ENCODE data around the gene NIP7. TPM values are rescaled to one million over a fixed set of nuclear protein-coding genes. Genes with fewer than 3 reads are reported as not detected.

Gene NIP7
- total and polyA plus RNA-seq, 9 of the 15 experiments (the other 6 are each of a cell fraction or from before 2014, with no cell fraction given) = 28.9 to 85.5 (median 72.5) TPM

DNA sequence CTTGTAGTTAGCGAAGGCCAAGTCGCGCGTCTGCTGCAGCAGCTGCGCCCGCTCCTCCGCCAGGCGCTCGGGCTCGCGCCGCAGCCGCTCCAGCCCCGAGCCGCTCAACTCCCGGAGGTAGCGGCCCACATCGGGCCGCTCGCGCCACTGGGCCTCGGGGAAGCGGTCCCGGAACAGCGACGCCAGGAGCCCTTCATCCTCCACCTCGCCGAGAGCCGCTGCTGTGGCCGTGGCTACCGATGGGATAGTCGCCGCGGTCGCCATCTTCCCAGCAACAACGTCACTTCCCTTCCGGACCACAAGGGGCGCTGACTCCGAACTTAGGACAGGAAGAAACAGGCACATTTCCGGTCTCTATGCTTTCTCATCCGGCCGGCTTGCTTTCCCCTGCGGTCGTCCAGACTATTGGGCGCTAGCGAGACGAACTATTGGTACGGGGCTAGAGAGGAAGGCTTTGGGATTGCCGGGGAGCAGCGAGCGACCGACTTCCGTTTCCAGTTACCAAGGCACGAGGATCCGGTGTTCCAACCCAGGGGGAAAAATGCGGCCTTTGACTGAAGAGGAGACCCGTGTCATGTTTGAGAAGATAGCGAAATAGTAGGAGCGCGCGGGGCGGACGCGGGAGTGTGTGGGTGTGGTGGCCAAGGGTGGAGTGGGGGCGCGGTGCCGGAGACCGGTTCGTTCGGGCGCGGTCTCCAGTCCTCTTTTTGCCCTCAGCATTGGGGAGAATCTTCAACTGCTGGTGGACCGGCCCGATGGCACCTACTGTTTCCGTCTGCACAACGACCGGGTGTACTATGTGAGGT lies at the start of gene NIP7, which contains the start of gene COG8 (continued):
- no peak for TF ChIP-seq PHB2 (IDR thresholded peaks at IDR 0.05; ENCODE audit: low read depth)
- peak in 1 of 2 experiments; percentile 67; a peak in 1 of 4 replicates for TF ChIP-seq FOXA3 (CRISPR knock-in tag; conservative IDR thresholded peaks at IDR 0.05 in 1 of 2, IDR thresholded peaks at IDR 0.05 in 1 of 2)
- TF ChIP-seq PHF21A (IDR thresholded peaks at IDR 0.05; ENCODE audit: borderline replicate concordance, low read depth) = no peak
- no peak for TF ChIP-seq FUS (optimal IDR thresholded peaks at IDR 0.05; ENCODE audit: low read depth, low read length)
- TF ChIP-seq, protein P1, sequence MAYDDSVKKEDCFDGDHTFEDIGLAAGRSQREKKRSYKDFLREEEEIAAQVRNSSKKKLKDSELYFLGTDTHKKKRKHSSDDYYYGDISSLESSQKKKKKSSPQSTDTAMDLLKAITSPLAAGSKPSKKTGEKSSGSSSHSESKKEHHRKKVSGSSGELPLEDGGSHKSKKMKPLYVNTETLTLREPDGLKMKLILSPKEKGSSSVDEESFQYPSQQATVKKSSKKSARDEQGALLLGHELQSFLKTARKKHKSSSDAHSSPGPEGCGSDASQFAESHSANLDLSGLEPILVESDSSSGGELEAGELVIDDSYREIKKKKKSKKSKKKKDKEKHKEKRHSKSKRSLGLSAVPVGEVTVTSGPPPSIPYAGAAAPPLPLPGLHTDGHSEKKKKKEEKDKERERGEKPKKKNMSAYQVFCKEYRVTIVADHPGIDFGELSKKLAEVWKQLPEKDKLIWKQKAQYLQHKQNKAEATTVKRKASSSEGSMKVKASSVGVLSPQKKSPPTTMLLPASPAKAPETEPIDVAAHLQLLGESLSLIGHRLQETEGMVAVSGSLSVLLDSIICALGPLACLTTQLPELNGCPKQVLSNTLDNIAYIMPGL (CRISPR knock-in tag; IDR thresholded peaks at IDR 0.05) = no peak; the same call in 1 of the 2 replicates
- TF ChIP-seq, protein P2, sequence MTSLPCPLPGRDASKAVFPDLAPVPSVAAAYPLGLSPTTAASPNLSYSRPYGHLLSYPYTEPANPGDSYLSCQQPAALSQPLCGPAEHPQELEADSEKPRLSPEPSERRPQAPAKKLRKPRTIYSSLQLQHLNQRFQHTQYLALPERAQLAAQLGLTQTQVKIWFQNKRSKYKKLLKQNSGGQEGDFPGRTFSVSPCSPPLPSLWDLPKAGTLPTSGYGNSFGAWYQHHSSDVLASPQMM (CRISPR knock-in tag; IDR thresholded peaks at IDR 0.05) = no peak
- TF ChIP-seq, protein P3, sequence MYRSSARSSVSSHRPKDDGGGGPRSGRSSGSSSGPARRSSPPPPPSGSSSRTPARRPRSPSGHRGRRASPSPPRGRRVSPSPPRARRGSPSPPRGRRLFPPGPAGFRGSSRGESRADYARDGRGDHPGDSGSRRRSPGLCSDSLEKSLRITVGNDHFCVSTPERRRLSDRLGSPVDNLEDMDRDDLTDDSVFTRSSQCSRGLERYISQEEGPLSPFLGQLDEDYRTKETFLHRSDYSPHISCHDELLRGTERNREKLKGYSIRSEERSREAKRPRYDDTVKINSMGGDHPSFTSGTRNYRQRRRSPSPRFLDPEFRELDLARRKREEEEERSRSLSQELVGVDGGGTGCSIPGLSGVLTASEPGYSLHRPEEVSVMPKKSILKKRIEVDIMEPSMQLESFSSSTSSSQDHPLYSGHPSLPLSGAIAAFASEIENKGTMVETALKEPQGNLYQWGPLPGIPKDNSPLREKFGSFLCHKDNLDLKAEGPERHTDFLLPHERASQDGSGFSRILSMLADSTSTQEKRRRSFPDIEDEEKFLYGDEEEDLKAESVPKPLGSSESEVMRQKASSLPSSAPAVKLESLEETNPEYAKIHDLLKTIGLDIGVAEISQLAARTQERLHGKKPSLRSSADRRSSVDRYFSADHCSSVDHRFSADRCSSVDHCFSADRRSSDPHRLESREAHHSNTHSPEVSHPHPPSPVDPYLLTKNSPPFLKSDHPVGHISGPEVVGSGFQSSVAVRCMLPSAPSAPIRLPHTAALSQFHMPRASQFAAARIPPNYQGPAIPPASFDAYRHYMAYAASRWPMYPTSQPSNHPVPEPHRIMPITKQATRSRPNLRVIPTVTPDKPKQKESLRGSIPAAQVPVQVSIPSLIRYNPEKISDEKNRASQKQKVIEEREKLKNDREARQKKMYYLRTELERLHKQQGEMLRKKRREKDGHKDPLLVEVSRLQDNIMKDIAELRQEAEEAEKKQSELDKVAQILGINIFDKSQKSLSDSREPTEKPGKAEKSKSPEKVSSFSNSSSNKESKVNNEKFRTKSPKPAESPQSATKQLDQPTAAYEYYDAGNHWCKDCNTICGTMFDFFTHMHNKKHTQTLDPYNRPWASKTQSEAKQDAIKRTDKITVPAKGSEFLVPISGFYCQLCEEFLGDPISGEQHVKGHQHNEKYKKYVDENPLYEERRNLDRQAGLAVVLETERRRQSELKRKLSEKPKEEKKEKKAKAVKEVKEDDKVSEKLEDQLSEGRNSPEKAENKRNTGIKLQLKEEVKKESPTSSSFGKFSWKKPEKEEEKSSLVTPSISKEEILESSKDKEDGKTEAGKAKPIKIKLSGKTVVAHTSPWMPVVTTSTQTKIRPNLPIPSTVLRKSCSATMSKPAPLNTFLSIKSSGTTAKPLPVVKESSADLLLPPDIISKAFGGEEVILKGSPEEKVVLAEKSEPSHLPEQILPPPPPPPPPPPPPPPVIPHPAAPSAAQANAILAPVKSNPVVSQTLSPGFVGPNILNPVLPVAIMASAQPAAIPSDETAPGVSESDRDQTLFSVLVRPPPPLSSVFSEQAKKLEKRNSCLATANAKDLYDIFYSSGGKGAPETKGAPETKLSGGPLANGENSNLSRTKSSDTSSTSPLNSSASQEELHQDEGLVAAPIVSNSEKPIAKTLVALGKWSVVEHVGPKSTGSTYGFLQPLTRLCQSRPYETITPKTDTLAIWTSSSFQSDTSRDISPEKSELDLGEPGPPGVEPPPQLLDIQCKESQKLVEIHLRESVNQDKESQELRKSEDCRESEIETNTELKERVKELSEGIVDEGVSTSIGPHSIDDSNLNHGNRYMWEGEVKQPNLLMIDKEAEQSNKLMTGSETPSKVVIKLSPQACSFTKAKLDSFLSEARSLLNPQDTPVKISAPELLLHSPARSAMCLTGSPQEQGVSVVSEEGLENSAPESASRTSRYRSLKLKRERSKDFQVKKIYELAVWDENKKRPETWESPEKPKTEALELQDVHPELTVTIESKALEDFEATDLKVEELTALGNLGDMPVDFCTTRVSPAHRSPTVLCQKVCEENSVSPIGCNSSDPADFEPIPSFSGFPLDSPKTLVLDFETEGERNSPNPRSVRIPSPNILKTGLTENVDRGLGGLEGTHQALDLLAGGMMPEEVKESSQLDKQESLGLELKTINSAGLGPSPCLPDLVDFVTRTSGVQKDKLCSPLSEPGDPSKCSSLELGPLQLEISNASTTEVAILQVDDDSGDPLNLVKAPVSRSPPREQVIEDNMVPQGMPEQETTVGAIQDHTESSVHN (IDR thresholded peaks at IDR 0.05; ENCODE audit: borderline replicate concordance in 1 of 2, low read depth in 1 of 2) = 0 out of 4 replicates have a peak, but pooled peaks of 1 of the 2 experiments have one; percentile 34
- TF ChIP-seq, protein P4, sequence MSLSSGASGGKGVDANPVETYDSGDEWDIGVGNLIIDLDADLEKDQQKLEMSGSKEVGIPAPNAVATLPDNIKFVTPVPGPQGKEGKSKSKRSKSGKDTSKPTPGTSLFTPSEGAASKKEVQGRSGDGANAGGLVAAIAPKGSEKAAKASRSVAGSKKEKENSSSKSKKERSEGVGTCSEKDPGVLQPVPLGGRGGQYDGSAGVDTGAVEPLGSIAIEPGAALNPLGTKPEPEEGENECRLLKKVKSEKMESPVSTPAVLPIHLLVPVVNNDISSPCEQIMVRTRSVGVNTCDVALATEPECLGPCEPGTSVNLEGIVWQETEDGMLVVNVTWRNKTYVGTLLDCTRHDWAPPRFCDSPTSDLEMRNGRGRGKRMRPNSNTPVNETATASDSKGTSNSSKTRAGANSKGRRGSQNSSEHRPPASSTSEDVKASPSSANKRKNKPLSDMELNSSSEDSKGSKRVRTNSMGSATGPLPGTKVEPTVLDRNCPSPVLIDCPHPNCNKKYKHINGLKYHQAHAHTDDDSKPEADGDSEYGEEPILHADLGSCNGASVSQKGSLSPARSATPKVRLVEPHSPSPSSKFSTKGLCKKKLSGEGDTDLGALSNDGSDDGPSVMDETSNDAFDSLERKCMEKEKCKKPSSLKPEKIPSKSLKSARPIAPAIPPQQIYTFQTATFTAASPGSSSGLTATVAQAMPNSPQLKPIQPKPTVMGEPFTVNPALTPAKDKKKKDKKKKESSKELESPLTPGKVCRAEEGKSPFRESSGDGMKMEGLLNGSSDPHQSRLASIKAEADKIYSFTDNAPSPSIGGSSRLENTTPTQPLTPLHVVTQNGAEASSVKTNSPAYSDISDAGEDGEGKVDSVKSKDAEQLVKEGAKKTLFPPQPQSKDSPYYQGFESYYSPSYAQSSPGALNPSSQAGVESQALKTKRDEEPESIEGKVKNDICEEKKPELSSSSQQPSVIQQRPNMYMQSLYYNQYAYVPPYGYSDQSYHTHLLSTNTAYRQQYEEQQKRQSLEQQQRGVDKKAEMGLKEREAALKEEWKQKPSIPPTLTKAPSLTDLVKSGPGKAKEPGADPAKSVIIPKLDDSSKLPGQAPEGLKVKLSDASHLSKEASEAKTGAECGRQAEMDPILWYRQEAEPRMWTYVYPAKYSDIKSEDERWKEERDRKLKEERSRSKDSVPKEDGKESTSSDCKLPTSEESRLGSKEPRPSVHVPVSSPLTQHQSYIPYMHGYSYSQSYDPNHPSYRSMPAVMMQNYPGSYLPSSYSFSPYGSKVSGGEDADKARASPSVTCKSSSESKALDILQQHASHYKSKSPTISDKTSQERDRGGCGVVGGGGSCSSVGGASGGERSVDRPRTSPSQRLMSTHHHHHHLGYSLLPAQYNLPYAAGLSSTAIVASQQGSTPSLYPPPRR (CRISPR knock-in tag; IDR thresholded peaks at IDR 0.05; ENCODE audit: borderline replicate concordance) = no peak
- no peak for TF ChIP-seq NFXL1 (CRISPR knock-in tag; IDR thresholded peaks at IDR 0.05)

Measured in K562 (cell line).